Endodermal cell (in vitro differentiated cells): ENCODE data around the gene SCUBE2. TPM values are rescaled to one million over a fixed set of nuclear protein-coding genes. Genes with fewer than 3 reads are reported as not detected.
"Not testable (repeated sequence)": the region's sequence is repeated elsewhere in the genome, so short reads cannot be mapped to it uniquely, and the experiment has no call there.

ENCODE experiments used
- DNase-seq: peaks from one replicate; pipeline ENCODE4 v3.0.0-alpha.2; 2017
- H3K27ac ChIP-seq: 2 replicates; pipeline ENCODE4 v1.5.1; 2013; ENCODE audit warnings: mild to moderate bottlenecking, low read depth, low read length, moderate library complexity
- H3K27me3 ChIP-seq: 2 replicates; pipeline ENCODE4 v1.6.1; 2013; ENCODE audit warnings: mild to moderate bottlenecking, low read length, moderate library complexity; ENCODE audit not compliant: insufficient read depth, control insufficient read depth, poor library complexity, severe bottlenecking
- H3K36me3 ChIP-seq: 2 replicates; pipeline ENCODE4 v1.7.0; 2013; ENCODE audit warnings: mild to moderate bottlenecking, low read length, moderate library complexity; ENCODE audit not compliant: control insufficient read depth, insufficient read depth
- H3K4me1 ChIP-seq: one replicate; pipeline ENCODE4 v1.7.0; 2013; ENCODE audit warnings: low read length; ENCODE audit not compliant: control insufficient read depth, insufficient read depth
- H3K4me3 ChIP-seq: 2 replicates; pipeline ENCODE4 v1.5.1; 2013; ENCODE audit warnings: mild to moderate bottlenecking, low read length, moderate library complexity
- H3K9ac ChIP-seq: 2 replicates; pipeline ENCODE4 v1.6.1; 2013; ENCODE audit warnings: mild to moderate bottlenecking, low read length, moderate library complexity; ENCODE audit not compliant: poor library complexity, severe bottlenecking; ENCODE audit errors: extremely low read depth
- H3K9me3 ChIP-seq: 2 replicates; pipeline ENCODE4 v1.6.1; 2013; ENCODE audit warnings: mild to moderate bottlenecking, low read length, moderate library complexity; ENCODE audit not compliant: control insufficient read depth
- H3K27ac Mint-ChIP-seq: 2 replicates; pipeline ENCODE4 v1.8.0; 2020; ENCODE audit warnings: mixed read lengths
- H3K27me3 Mint-ChIP-seq: 2 replicates; pipeline ENCODE4 v1.8.0; 2021; ENCODE audit warnings: mild to moderate bottlenecking, mixed read lengths; ENCODE audit not compliant: insufficient read depth
- H3K36me3 Mint-ChIP-seq: 2 replicates; pipeline ENCODE4 v1.8.0; 2020; ENCODE audit warnings: low read depth, mixed read lengths
- H3K4me1 Mint-ChIP-seq: 2 replicates; pipeline ENCODE4 v1.8.0; 2020; ENCODE audit warnings: mixed read lengths
- H3K4me3 Mint-ChIP-seq: 2 replicates; pipeline ENCODE4 v1.8.0; 2020; ENCODE audit warnings: mild to moderate bottlenecking, moderate library complexity, mixed read lengths
- H3K9me3 Mint-ChIP-seq: 2 replicates; pipeline ENCODE4 v1.8.0; 2020; ENCODE audit warnings: mild to moderate bottlenecking, mixed read lengths
- WGBS, 2 experiments: methylation state at CpG; one replicate each; pipeline versions ENCODE4 v1.1.5 to v1.1.7; 2013; ENCODE audit warnings: missing lambda C conversion rate in 2 of 2, mixed read lengths in 1 of 2; ENCODE audit not compliant: insufficient coverage in 1 of 2, insufficient read length in 1 of 2; 5-methylcytosine and 5-hydroxymethylcytosine counted together
- total RNA-seq, 2 donors: library from RNA; stranded (reverse); fragmentation: NEBNext Ultra II Directional in 1 of 2; extraction: Animal tissue kit (Norgen Biotek cat#: 25700) in 1 of 2; gene quantifications; 2 replicates in 1 of 2; 3 replicates in 1 of 2; pipeline ENCODE4 v1.2.1, GENCODE V29; 2021
- TF ChIP-seq, protein P1 (sequence below): fragments of 200-600 bp; sonication (generic); conservative IDR thresholded peaks from 2 replicates; pipeline ENCODE4 v1.5.0; 2021; ENCODE audit warnings: antibody characterized with exemption, mild to moderate bottlenecking

Gene SCUBE2
- total RNA-seq, 2 donors from 2014 or later, result 1.5 to 2.0 TPM

DNA sequence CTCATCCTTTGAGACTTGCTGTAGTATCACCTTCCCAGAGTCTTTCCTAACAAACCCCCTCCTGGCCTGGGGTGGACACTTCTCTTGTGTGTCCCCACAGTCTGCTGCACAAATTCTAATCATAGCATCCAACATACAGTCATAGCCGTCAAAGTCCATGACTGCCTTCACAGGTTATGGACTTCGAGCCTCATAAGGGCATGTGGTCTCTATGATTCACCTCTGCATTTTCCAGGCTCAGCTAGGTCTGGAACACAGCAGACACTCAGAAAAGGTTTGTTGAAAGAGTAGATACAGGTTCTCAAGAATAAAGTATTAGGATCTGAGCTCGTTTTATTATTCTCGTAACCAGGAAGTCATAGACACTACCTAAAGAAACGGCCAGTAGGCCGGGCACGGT lies 13.2 kb upstream of the SCUBE2 start:
- Mint-ChIP-seq H3K27ac (no peak overlapping the region), H3K36me3 (no peaks in the 10 kb centered on the region), H3K4me3 (no peak overlapping the region), H3K9me3 (no peaks in the 10 kb centered on the region), H3K4me1 (peaks cover 5% of the 10 kb centered on the region), H3K27me3 (peaks cover 4% of the 10 kb centered on the region)
- H3K9me3 ChIP-seq, result no peaks in the 10 kb centered on the region
- no peaks in the 10 kb centered on the region for H3K4me1 ChIP-seq
- WGBS, 2 experiments, result 96 to 100% methylated on average over 6 to 7 of the region's 7 CpGs
- TF ChIP-seq, protein P1, sequence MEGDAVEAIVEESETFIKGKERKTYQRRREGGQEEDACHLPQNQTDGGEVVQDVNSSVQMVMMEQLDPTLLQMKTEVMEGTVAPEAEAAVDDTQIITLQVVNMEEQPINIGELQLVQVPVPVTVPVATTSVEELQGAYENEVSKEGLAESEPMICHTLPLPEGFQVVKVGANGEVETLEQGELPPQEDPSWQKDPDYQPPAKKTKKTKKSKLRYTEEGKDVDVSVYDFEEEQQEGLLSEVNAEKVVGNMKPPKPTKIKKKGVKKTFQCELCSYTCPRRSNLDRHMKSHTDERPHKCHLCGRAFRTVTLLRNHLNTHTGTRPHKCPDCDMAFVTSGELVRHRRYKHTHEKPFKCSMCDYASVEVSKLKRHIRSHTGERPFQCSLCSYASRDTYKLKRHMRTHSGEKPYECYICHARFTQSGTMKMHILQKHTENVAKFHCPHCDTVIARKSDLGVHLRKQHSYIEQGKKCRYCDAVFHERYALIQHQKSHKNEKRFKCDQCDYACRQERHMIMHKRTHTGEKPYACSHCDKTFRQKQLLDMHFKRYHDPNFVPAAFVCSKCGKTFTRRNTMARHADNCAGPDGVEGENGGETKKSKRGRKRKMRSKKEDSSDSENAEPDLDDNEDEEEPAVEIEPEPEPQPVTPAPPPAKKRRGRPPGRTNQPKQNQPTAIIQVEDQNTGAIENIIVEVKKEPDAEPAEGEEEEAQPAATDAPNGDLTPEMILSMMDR, result no peak
- H3K4me3 ChIP-seq, result no peak overlapping the region
- H3K9ac ChIP-seq, result no peak overlapping the region
- DNase-seq, result no peak
- H3K27ac ChIP-seq, result no peak overlapping the region
- no peaks in the 10 kb centered on the region for H3K36me3 ChIP-seq
- no peaks in the 10 kb centered on the region for H3K27me3 ChIP-seq

DNA sequence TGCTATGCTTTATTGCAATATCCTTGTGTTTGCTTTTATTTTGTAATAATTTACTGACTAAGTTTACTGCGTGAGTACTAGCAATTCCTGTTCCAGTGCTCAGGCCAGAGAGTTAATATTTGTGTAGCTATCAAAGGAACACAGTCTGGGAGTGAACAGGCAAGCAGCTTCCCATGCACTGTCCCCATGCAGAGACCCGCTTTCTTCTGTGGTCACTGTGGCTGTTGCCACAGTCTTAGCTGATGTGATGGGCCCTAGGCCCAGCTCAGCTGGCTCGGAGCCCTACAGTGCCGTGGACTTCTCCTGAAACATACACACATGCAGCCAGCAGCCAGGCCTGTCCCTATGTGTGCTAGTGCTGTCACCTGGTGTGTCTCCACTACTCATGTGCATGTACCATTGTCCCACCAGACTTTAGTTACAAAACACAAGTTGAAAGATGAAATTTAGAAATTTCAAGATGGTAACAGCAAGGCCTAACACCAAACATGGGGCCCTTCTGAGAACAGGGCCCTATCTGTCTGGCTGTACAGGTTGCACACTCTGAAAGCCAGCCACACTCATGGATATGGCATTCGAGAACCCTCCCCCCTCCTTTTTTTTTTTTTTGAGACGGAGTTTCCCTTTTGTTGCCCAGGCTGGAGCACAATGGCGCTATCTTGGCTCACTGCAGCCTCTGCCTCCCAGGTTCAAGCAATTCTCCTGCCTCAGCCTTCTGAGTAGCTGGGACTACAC lies 12.3 kb upstream of the SCUBE2 start:
- Histone ChIP-seq H3K27me3 (no peaks in the 10 kb centered on the region), H3K9ac (no peak overlapping the region), H3K9me3 (no peaks in the 10 kb centered on the region), H3K4me1 (no peaks in the 10 kb centered on the region), H3K27ac (no peak overlapping the region), H3K36me3 (no peaks in the 10 kb centered on the region), H3K4me3 (no peak overlapping the region)
- H3K27me3 Mint-ChIP-seq, result peaks cover 4% of the 10 kb centered on the region
- H3K4me1 Mint-ChIP-seq, result no peaks in the 10 kb centered on the region
- TF ChIP-seq, protein P1, result no peak
- no peak overlapping the region for H3K4me3 Mint-ChIP-seq
- H3K27ac Mint-ChIP-seq, result no peak overlapping the region
- DNase-seq, result no peak
- H3K9me3 Mint-ChIP-seq, result no peaks in the 10 kb centered on the region
- 96 to 98% methylated on average over 4 to 7 of the region's 7 CpGs for WGBS, 2 experiments
- H3K36me3 Mint-ChIP-seq, result no peaks in the 10 kb centered on the region

DNA sequence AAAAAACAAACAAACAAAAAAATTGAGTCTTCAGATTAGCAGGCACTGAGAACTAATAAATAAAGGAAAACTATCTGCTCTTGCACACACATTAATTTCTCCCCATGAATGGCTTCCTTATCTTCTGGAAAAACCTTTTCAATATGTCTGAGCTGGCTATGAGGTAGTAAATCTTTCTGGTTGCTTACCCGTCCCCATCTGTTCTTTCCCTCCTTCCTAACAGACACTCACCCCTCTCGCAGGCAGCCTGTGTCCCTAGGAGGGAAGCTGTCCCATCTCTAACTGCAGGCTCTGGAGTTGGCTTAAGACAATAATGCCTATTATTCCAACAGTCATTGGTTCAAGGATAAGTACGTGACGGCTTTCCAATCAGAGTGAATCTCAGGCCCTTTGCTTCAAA lies 8.2 kb upstream of the SCUBE2 start:
- Histone ChIP-seq H3K27ac (no peak overlapping the region), H3K9ac (no peak overlapping the region), H3K9me3 (no peaks in the 10 kb centered on the region), H3K36me3 (no peaks in the 10 kb centered on the region), H3K4me3 (no peak overlapping the region), H3K27me3 (no peaks in the 10 kb centered on the region), H3K4me1 (no peaks in the 10 kb centered on the region)
- Mint-ChIP-seq H3K27me3 (peaks cover 6% of the 10 kb centered on the region), H3K27ac (no peak overlapping the region), H3K36me3 (no peaks in the 10 kb centered on the region), H3K9me3 (no peaks in the 10 kb centered on the region), H3K4me3 (no peak overlapping the region), H3K4me1 (no peaks in the 10 kb centered on the region)
- TF ChIP-seq, protein P1, result no peak
- WGBS, 2 experiments, result 84 to 88% methylated on average over 3 to 4 of the region's 4 CpGs
- no peak for DNase-seq

DNA sequence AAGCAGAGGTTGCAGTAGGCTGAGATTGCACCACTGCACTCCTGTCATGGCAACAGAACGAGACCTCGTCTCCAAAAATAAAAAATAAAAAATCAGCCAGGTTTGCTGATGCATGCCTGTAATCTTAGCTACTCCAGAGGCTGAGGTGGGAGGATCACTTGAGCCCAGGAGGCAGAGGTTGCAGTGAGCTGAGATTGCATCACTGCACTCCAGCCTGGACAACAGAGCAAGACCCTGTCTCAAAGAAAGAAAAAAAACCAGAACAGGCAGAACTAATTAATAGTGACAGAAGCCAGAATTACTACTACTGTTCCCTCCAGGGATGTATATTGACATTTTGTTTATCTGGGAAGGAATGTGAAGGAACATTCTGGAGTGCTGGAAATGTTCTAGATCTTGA lies 7.1 kb upstream of the SCUBE2 start:
- H3K4me3 ChIP-seq, H3K27ac Mint-ChIP-seq, H3K27ac ChIP-seq, H3K27me3 ChIP-seq, H3K9me3 Mint-ChIP-seq, DNase-seq, H3K4me3 Mint-ChIP-seq, H3K9ac ChIP-seq, H3K36me3 Mint-ChIP-seq, H3K27me3 Mint-ChIP-seq, H3K4me1 Mint-ChIP-seq, H3K36me3 ChIP-seq, H3K9me3 ChIP-seq, H3K4me1 ChIP-seq: not testable (repeated sequence)
- 55 to 76% methylated on average over 2 of the region's 2 CpGs for WGBS, 2 experiments

DNA sequence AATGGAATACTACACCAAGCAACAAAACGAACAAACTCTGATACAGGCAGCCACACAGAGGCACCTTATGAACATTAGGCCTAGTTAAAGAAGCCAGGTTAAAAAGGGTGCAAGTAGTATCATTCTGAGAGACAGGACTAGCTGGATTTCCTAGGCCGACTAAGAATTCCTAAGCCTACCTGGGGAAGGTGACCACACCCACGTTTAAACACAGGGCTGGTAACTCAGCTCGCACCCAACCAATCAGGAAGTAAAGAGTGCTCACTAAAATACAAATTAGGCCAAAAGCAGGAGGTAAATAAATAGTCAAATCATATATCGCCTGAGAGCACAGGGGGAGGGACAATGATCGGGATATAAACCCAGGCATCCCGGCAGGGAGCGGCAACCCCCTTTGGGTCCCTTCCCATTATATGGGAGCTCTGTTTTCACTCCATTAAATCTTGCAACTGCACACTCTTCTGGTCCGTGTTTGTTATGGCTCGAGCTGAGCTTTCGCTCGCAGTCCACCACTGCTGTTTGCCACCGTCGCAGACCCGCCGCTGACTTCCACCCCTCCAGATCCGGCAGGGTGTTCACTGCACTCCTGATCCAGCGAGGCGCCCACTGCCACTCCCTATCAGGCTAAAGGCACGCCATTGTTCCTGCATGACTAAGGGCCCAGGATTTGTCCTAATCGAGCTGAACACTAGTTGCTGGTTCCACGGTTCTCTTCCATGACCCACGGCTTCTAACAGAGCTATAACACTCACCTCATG lies 6.0 kb upstream of the SCUBE2 start:
- H3K27me3 ChIP-seq, result peaks cover 14% of the 10 kb centered on the region
- 93 to 95% methylated on average over 22 to 23 of the region's 23 CpGs for WGBS, 2 experiments
- not testable (repeated sequence) for H3K9me3 Mint-ChIP-seq, H3K27ac ChIP-seq, H3K4me3 ChIP-seq, H3K27ac Mint-ChIP-seq, H3K9me3 ChIP-seq, DNase-seq, H3K4me1 ChIP-seq, H3K4me3 Mint-ChIP-seq, H3K4me1 Mint-ChIP-seq, H3K36me3 Mint-ChIP-seq, H3K9ac ChIP-seq, H3K36me3 ChIP-seq
- H3K27me3 Mint-ChIP-seq, result peaks cover 19% of the 10 kb centered on the region
